ENCODE results near the gene ATP5F1D.

- TF ChIP-seq CTCF (IDR thresholded peaks at IDR 0.05; ENCODE audit: insufficient read depth, low read length): no peak
- TF ChIP-seq POLR2AphosphoS5 (IDR thresholded peaks at IDR 0.05; ENCODE audit: low read depth): no peak
Observed at GRCh38 chr19:1206150-1206863, 35.2 kb upstream of the ATP5F1D start.

All from HL-60 (cell line).